Endometrial microvascular endothelial cells (primary cell): ENCODE data around the gene SLC25A47. TPM values are rescaled to one million over a fixed set of nuclear protein-coding genes. Genes with fewer than 3 reads are reported as not detected.
"Not testable (repeated sequence)": the region's sequence is repeated elsewhere in the genome, so short reads cannot be mapped to it uniquely, and the experiment has no call there.

ENCODE experiments used
- in situ Hi-C: cut with HindIII; loops from 2 replicates; pipeline ENCODE4 v1.10.0; 2017; ENCODE audit warnings: low sequenced_read_pairs, low pct_unique_long_range_greater_than_20kb; ENCODE audit errors: inconsistent ontology term
- total RNA-seq: library from RNA; depleted of rRNA; stranded (reverse); fragments of >200 nt; gene quantifications from one replicate; pipeline ENCODE4 v1.2.3, GENCODE V29; 2015; ENCODE audit errors: inconsistent ontology term

The SLC25A47 gene
- total RNA-seq, 1 donor from 2014 or later: not detected

GRCh38 chr14:100339766-100340422, 16.8 kb downstream of the SLC25A47 start:
- in situ Hi-C loops: no loop called here

GRCh38 chr14:100340423-100340813, 17.3 kb downstream of the SLC25A47 start:
- in situ Hi-C loops: no loop called here

DNA sequence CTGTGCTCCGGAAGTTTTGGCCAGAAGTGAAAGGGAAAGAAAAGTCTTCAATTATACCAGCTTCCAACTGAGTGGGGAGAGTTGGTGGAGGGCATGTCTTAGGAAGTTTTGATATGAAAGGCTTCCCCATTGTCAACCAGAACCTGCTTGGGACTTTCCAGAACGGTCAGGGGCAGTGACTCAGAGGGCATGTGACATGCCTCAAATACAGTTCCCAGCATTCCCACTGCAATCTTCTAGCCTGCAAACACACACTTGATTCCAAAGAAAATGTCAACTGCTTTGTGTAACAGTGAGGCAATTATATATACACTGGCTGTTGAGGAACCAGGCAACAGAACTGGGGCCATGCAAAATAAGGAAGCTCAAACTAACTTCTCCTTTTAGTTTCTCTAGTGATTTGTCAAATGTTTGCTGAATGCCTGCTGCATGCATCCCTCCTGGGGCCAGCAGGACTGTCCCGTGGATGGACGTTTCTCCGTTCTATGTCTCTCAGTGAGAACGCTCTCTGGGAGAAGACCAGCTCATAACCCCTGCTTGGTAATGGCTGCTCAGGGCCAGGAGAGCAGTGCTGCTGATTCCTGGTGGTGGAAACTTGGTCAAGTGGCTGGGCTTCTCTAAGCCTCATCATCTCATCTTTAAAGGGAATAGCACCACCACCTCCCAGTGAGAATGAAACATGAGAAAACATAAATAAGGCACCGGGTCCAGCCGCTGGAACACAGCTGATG, 18.3 kb downstream of the SLC25A47 start:
- in situ Hi-C loops: no loop called here

DNA sequence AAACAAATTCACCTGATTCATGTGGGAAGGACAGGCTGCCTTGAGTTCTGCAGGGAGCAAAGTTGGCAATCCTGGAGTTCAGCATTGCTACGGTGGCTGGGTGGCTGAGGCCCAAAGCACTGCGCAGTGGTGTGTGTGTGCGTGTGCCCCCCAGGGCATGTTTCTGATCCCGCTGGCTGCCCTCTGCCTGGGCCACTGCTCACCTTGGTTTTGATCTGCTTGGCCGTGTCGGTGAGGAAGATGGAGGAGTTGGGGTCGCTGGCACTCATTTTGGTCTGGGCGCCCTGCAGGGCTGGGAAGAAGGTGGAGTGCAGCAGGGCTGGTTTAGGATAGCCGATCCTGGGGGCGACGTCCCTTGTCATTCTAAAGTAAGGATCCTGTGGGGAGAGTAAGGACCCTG, 19.1 kb downstream of the SLC25A47 start:
- in situ Hi-C loops: no loop called here

- in situ Hi-C loops: not testable (repeated sequence)
Observed at GRCh38 chr14:100342826-100343225, 19.7 kb downstream of the SLC25A47 start.

DNA sequence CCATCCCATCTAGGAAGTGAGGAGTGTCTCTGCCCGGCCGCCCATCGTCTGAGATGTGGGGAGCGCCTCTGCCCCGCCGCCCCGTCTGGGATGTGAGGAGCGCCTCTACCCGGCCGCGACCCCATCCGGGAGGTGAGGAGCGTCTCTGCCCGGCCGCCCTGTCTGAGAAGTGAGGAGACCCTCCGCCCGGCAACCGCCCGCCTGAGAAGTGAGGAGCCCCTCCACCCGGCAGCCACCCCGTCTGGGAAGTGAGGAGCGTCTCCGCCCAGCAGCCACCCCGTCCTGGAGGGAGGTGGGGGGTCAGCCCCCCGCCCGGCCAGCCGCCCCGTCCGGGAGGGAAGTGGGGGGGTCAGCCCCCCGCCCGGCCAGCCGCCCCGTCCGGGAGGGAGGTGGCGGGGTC, 21.5 kb downstream of the SLC25A47 start:
- in situ Hi-C loops: not testable (repeated sequence)

DNA sequence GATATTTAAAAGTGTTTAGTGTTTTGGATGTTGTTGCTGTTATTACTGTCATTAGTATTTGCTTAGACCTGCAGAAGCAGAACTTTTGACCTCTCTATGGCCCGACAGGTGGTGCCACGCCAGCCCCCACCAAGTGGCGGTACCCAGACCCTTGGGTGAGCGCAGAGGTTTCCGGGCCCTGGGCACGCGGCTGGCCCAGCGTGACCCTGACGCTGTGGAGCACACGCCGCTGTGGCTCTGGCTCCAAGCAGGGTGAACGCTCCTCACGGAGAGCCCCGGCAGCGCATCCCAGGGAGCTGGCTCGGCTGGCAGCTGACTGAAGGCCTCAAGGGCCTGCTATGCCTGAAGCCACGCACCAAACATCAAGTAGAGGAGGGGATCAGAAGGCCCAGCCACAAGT, 22.6 kb downstream of the SLC25A47 start:
- in situ Hi-C loops: no loop called here

DNA sequence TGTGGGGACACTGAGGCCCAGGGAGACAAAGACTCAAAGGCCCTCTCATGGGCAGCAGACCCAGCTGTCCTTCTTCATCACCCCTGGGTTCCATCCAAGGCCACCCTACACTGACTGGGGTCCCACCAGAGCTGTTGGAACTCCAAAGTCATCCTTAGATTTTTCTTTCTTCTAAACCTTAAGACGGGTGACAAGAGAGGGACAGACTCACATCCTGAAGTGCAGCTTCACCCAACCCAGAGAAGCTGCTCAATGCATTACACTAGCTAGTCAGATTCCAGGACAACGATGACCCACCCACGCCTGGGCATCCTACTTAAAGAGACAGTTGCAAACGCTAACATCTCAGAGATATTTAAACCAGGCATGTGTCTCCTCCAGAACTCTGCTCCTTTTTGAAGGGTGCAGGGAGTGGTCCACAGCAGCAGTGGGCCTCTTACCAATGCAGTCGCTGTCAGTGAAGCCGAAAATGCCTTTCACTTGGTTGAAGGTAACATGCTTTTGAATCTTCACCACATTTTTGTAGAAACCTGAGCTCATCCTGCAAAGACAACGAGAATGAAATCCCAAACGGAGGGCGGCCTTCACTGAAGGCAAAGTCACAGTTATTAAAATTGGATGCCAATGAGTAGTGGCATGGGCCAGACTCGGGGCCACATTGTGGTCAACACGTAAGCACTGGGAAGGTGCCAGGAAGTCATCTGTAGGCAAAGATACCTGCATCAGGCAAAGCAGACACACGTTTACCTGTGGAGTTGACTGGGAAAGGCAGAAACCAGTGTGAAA, 23.4 kb downstream of the SLC25A47 start:
- in situ Hi-C loops: no loop called here

DNA sequence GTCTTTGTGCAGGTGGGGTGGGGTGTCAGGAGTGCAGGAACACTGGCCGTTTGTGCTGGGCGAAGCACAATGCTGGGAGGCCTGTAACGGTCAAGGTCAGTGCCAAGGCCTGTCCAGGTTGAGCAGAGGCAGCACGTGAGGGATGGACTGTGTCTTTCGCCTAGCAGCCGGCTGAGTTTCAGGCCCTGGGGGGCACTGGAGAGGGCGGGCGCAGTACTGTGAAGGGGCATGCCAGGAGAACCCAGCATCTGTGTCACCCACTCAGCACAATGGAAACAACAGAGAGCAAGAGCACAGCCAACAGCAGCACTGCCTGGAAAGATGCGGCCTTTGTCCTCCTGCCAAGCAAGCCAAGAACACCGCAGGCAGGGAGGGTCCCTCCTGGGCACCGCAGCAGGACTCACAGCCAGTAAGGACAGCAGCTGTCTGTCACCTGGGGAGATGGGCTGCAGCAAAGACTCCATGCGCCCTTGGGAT, 25.2 kb downstream of the SLC25A47 start:
- in situ Hi-C loops: no loop called here

GRCh38 chr14:100348784-100349685, 25.9 kb downstream of the SLC25A47 start:
- in situ Hi-C loops: no loop called here

DNA sequence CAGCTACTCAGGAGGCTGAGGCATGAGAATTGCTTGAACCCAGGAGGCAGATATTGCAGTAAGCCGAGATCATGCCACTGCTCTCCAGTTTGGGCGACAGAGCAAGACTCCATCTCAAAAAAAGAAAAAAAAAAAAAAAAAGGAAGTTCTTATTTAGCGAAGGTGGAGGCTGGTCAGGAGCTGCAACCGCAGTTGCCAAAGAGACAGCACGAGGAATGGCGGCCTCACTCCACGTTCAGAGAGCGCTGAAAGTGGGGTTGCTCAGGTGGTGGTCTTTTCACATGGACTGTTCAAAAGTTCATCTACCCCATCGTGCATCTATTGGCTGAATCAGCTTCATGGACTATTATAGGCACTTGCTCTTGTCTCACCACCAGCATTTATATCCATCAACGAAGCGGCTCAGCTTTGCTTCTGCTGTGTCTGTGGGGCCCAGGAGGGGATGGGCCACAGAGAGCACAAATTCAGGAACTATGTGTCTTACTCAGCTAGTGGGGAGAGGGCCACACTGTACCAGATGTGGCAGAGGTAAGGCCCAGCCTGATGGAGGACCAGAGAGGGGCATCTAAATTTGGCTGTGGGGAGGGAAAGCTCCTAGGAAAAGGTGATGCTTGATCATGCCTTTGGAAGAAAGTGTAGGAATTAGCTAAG, 27.3 kb downstream of the SLC25A47 start:
- in situ Hi-C loops: no loop called here

DNA sequence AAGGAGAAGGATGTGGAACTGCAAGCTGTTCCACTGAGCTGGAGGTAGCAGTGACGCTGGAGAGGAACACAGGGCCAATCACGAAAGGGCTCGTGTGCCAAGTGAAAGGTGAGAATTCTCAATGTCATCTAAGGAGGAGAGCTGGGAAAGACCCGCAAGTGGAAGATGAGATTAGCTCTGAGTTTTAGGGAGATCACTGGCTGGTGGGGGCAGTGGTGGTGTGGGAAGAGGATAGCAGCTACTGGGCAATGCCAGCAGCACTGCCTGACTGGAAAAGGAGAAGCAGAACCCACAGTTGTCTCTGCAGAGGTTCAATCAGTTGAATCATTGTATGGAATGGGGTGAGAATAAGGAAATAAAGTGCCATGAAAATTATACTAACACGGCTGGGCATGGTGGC, 27.8 kb downstream of the SLC25A47 start:
- in situ Hi-C loops: no loop called here

GRCh38 chr14:100358396-100358795, 35.3 kb downstream of the SLC25A47 start:
- in situ Hi-C loops: no loop called here

GRCh38 chr14:100359111-100359510, 36.0 kb downstream of the SLC25A47 start:
- in situ Hi-C loops: no loop called here

GRCh38 chr14:100359881-100360280, 36.7 kb downstream of the SLC25A47 start:
- in situ Hi-C loops: no loop called here

- in situ Hi-C loops: no loop called here
Observed at GRCh38 chr14:100361626-100362025, 38.5 kb downstream of the SLC25A47 start.

DNA sequence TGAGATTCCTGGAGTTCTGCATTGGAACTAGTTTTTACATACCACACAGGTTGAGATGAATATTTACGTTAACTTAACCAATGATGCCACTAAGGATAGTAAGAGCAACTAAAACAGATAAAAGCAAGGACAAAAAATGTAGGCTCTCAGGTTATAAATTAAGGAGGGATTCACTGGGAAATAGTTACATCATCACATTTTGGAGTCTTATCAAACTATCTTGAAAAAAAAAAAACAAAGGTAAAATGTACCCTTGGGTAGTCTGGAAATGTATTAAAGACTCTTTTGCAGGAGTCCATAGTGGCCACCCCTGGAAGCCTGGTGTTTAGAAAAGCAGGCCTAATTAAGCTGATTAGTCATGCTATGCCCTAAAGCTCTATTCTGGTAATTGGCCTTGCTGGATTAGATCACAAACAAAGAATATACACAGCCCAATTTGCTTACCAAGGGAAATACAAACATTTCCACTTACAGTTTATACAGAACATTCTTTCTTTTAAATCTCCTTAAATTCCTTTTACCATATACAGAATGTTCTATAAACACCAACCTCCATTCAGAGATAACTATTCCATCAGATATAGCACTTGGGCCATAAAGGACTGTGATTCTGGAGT, 39.3 kb downstream of the SLC25A47 start:
- in situ Hi-C loops: no loop called here

DNA sequence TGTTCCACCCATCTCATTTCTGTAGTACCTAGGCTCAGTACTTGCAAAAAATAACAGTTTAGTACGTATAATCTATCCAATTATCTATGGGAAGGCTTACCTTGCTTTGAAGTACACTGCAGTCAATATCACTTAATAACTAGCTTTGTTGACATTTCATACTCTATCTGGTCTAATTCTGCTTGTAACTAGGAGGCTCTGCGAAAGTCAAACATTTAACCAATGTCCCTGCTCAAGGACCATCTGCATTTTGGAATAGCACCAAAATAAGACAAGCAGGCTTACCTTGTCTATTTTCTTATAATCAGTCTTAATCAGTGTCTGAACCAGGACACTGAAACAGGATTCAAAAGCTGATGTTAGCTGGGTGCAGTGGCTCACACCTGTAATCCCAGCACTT, 39.9 kb downstream of the SLC25A47 start:
- in situ Hi-C loops: no loop called here
